Measurements from ENCODE around the gene VEGFD.

VEGFD gene

DNA sequence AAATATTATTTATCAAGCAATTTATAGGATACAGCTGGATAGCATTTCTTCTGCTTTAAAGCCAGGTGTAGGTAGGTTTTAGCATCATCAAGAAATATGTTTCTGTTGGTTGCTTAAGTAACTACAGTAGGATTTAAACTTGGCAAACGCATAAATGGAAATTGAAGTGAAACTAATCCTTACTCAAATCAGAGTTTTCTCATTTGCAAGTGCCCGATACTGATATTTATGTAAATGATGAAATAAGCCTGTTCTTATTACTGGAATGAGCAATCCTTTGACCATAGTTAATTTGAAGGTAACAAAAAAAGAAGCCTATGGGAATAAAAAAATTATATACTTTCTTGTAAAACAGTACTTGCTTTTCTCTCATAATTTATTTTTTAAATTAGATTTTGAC is 25.7 kb downstream of the VEGFD start:
- no peak for DNase-seq
- peaks cover 5% of the 10 kb centered on the region for H3K27me3 ChIP-seq (ENCODE audit: insufficient read depth, low read depth, severe bottlenecking)
- H3K27ac ChIP-seq = no peak overlapping the region
- peaks cover 4% of the 10 kb centered on the region for H3K9me3 ChIP-seq (ENCODE audit: severe bottlenecking)
- H3K4me3 ChIP-seq (ENCODE audit: low read depth, low read length) = no peak overlapping the region
- H3K36me3 ChIP-seq = no peaks in the 10 kb centered on the region
- TF ChIP-seq, protein P1, sequence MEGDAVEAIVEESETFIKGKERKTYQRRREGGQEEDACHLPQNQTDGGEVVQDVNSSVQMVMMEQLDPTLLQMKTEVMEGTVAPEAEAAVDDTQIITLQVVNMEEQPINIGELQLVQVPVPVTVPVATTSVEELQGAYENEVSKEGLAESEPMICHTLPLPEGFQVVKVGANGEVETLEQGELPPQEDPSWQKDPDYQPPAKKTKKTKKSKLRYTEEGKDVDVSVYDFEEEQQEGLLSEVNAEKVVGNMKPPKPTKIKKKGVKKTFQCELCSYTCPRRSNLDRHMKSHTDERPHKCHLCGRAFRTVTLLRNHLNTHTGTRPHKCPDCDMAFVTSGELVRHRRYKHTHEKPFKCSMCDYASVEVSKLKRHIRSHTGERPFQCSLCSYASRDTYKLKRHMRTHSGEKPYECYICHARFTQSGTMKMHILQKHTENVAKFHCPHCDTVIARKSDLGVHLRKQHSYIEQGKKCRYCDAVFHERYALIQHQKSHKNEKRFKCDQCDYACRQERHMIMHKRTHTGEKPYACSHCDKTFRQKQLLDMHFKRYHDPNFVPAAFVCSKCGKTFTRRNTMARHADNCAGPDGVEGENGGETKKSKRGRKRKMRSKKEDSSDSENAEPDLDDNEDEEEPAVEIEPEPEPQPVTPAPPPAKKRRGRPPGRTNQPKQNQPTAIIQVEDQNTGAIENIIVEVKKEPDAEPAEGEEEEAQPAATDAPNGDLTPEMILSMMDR (IDR thresholded peaks at IDR 0.05; ENCODE audit: low read depth, low read length) = no peak

DNA sequence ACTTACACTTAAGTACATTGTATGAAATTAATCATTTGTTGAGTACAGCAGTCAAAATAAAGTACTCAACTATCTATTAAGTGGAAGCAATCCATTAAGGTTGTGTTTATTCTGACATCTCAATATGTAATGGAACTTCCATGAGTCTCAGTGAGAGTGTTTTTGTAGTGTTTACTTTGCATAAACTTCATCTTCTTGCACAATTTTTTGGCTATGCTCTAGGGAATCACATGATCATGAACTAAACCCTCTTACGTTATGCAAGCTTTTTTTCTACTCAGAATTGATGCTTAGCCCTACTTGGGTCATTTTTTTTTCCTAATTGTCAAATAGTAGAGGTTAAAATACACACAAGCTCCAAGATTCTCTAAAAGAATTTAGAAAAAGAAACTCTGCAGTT is 27.8 kb downstream of the VEGFD start:
- TF ChIP-seq, protein P1 (IDR thresholded peaks at IDR 0.05; ENCODE audit: low read depth, low read length) = no peak
- DNase-seq = no peak
- peaks cover 11% of the 10 kb centered on the region for H3K27me3 ChIP-seq (ENCODE audit: insufficient read depth, low read depth, severe bottlenecking)
- no peaks in the 10 kb centered on the region for H3K36me3 ChIP-seq
- no peak overlapping the region for H3K27ac ChIP-seq
- H3K4me3 ChIP-seq (ENCODE audit: low read depth, low read length) = no peak overlapping the region
- H3K9me3 ChIP-seq (ENCODE audit: severe bottlenecking) = peaks cover 4% of the 10 kb centered on the region

DNA sequence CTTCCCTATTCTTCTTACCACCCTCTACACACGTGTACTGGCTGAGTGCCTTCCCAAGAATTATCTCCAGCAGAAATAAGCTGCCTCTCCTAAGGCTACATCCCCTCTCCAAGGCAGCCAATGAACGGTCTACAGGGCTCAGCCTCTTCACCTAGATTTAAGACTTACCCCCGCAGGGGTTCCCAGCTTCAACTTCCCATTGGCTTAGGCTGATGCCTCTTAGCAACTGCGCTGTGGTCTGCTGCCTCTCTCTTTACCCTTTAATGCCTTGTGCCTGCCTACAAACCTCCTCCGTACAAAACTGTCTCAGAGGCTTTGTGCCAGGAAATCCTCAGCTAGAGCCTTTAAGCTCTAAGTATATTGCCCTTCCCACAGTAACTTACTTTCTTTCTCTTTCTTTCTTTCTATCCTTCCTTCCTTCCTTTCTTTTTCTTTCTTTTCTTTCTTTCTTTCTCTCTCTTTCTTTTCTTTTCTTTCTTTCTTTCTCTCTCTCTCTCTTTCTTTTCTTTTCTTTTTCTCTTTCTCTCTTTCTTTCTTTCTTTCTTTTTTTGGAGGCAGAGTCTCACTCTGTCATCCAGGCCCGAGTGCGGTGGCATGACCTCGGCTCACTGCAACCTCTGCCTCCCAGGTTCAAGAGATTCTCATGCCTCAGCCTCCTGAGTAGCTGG is 33.8 kb downstream of the VEGFD start:
- peak overlapping the region; percentile 36 for H3K27ac ChIP-seq
- H3K27me3 ChIP-seq (ENCODE audit: insufficient read depth, low read depth, severe bottlenecking) = peaks cover 22% of the 10 kb centered on the region
- DNase-seq = peak; percentile 79
- TF ChIP-seq, protein P1 (IDR thresholded peaks at IDR 0.05; ENCODE audit: low read depth, low read length) = no peak
- no peak overlapping the region for H3K4me3 ChIP-seq (ENCODE audit: low read depth, low read length)
- H3K36me3 ChIP-seq = no peaks in the 10 kb centered on the region
- no peaks in the 10 kb centered on the region for H3K9me3 ChIP-seq (ENCODE audit: severe bottlenecking)

DNA sequence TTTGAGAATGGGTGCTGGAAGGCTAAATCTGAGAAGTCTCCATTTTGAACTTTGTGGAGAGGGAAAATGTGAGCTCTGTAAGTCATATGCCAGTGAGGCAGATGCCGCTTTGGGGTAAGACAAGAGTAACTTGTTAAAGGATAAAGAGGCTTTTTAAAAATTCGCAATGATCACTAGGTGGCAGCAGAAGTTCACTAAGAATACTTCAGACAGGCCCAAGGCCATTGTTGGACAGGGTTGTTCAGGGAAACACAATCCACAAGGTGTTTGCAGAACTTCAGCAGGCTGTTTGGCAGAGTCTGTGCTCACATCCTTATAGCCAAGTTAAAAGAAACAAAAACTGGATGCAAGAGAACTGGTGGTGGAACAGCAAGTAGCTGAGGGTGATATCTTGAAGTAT is 35.2 kb downstream of the VEGFD start:
- Histone ChIP-seq H3K27ac (no peak overlapping the region), H3K36me3 (no peaks in the 10 kb centered on the region), H3K27me3 (ENCODE audit: insufficient read depth, low read depth, severe bottlenecking) (peaks cover 19% of the 10 kb centered on the region), H3K4me3 (ENCODE audit: low read depth, low read length) (no peak overlapping the region), H3K9me3 (ENCODE audit: severe bottlenecking) (no peaks in the 10 kb centered on the region)
- TF ChIP-seq, protein P1 (IDR thresholded peaks at IDR 0.05; ENCODE audit: low read depth, low read length) = peak; percentile 46; the same call in 1 of the 2 replicates
- peak; percentile 24 for DNase-seq

DNA sequence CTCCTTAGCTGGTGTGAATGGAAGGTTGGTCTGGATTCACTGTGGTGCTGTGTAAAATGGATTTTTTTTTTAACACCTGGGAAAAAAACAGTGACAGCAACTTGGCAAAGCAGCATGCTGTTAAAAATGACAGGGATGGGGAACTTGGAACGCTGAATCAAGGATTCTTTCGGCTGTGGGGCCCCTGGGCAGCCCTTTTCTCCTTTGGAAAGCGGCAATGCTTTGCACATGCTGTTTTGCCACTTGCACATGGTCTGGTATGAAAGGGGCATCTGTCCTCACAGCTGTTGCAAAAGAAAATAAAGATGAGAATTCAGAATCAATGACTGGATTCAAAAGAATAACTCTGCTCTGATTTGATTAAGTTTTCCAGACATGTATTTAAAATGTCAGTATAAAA is 38.2 kb downstream of the VEGFD start:
- Histone ChIP-seq H3K9me3 (ENCODE audit: severe bottlenecking) (no peaks in the 10 kb centered on the region), H3K4me3 (ENCODE audit: low read depth, low read length) (no peak overlapping the region), H3K36me3 (no peaks in the 10 kb centered on the region), H3K27ac (no peak overlapping the region), H3K27me3 (ENCODE audit: insufficient read depth, low read depth, severe bottlenecking) (peaks cover 11% of the 10 kb centered on the region)
- TF ChIP-seq, protein P1 (IDR thresholded peaks at IDR 0.05; ENCODE audit: low read depth, low read length) = no peak
- DNase-seq = no peak

DNA sequence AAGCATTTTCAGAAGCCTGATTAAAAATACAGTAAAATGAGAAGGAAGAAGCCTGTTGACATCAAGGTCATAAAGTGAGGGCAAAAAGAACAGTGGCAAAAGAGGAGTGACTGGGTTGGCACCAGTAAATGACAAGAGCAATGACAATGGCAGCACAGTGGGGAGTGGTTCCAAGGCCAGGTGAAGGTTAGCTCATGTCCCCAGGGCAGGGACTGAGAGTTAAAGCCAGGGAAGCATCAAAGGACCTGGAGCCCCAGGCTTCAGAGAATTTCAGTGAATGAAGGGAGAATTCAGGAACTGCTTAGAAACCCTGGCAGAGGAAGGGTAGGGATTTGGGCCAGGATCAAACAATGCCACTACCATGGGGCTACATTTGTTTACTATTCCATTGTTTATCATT is 40.1 kb downstream of the VEGFD start:
- Histone ChIP-seq H3K36me3 (no peaks in the 10 kb centered on the region), H3K27me3 (ENCODE audit: insufficient read depth, low read depth, severe bottlenecking) (peaks cover 14% of the 10 kb centered on the region), H3K27ac (no peak overlapping the region), H3K4me3 (ENCODE audit: low read depth, low read length) (no peak overlapping the region), H3K9me3 (ENCODE audit: severe bottlenecking) (no peaks in the 10 kb centered on the region)
- DNase-seq = no peak
- TF ChIP-seq, protein P1 (IDR thresholded peaks at IDR 0.05; ENCODE audit: low read depth, low read length) = no peak
